ENCODE measurements around the gene PCNT. TPM values are rescaled to one million over a fixed set of nuclear protein-coding genes. Genes with fewer than 3 reads are reported as not detected.

Gene PCNT
- 12.3 to 16.7 TPM (median 15.3 TPM) in 5 replicates for total RNA-seq (2022; extraction: Qiagen RNA extraction)

GRCh38 chr21:46323710-46324389, at the start of gene PCNT, which contains the start of gene C21orf58:
PCNT (plus strand) TSS chr21:46324156; CDS start chr21:46324229, 73 bp downstream.
C21orf58 (minus strand) TSS chr21:46323870; CDS start chr21:46322738, 1,132 bp downstream.

GRCh38 chr21:46285206-46285661, 38.7 kb upstream of the PCNT start, which contains the start of gene MCM3AP:
MCM3AP (minus strand) TSS chr21:46285611; CDS start chr21:46285286, 325 bp downstream.

GRCh38 chr21:46285761-46286647, 38.0 kb upstream of the PCNT start, which contains the start of gene YBEY:
YBEY (plus strand) TSS chr21:46286342; CDS start chr21:46286914, 572 bp downstream.

GRCh38 chr21:46458315-46459023, 134.5 kb downstream of the PCNT start, which contains the start of gene DIP2A:
DIP2A (plus strand) TSS chr21:46458891; CDS start chr21:46459132, 241 bp downstream.

Other genes starting within 250 kb of the PCNT start
- gene COL6A2, start 226.0 kb upstream of the PCNT start, total RNA-seq (2022; extraction: Qiagen RNA extraction): 15.4 to 17.5 TPM (median 17.0 TPM) in 5 replicates
- not detected in 5 replicates for gene FTCD, start 168.6 kb upstream of the PCNT start, total RNA-seq (2022; extraction: Qiagen RNA extraction)
- gene SPATC1L, start 139.7 kb upstream of the PCNT start, total RNA-seq (2022; extraction: Qiagen RNA extraction): 0.15 to 0.42 TPM (median 0.27 TPM) in 5 replicates
- gene LSS, start 95.4 kb upstream of the PCNT start, total RNA-seq (2022; extraction: Qiagen RNA extraction): 11.3 to 15.7 TPM (median 15.0 TPM) in 5 replicates
- gene MCM3AP, start 38.5 kb upstream of the PCNT start, total RNA-seq (2022; extraction: Qiagen RNA extraction): 29.5 to 44.7 TPM (median 34.9 TPM) in 5 replicates
- 23.5 to 30.8 TPM (median 26.6 TPM) in 5 replicates for gene YBEY, start 37.8 kb upstream of the PCNT start, total RNA-seq (2022; extraction: Qiagen RNA extraction)
- gene C21orf58, start 286 bp upstream of the PCNT start, total RNA-seq (2022; extraction: Qiagen RNA extraction): 2.6 to 5.7 TPM (median 4.7 TPM) in 5 replicates
- gene DIP2A, start 134.7 kb downstream of the PCNT start, total RNA-seq (2022; extraction: Qiagen RNA extraction): 9.3 to 13.5 TPM (median 11.2 TPM) in 5 replicates

Measured in A549 treated with Mapracorat at 1 μM for 4 hours (cell line).